MM.1S (cell line): ENCODE measurements around the gene STX4.

Source experiments
- DNase-seq: peaks from one replicate; pipeline ENCODE4 v3.0.0-alpha.2; 2015
- H2AFZ ChIP-seq: fragments of 300-600 bp; sonication (generic); 2 replicates; pipeline ENCODE4 v1.6.0; 2016; ENCODE audit warnings: antibody characterized with exemption, low read length
- H3F3A ChIP-seq: fragments of 300-600 bp; sonication (generic); 2 replicates; pipeline ENCODE4 v1.6.1; 2016; ENCODE audit warnings: mild to moderate bottlenecking, antibody characterized with exemption, low read length, moderate library complexity, mixed read lengths; ENCODE audit not compliant: insufficient read depth
- H3K27ac ChIP-seq: fragments of 300-600 bp; sonication (generic); 2 replicates; pipeline ENCODE4 v1.5.1; 2016; ENCODE audit warnings: mild to moderate bottlenecking, low read length
- H3K27me3 ChIP-seq: fragments of 300-600 bp; sonication (generic); replicated peaks from 2 replicates; pipeline ENCODE4 v1.6.0; 2016; ENCODE audit warnings: low read length; ENCODE audit not compliant: insufficient read depth
- H3K36me3 ChIP-seq: fragments of 300-600 bp; sonication (generic); replicated peaks from 2 replicates; pipeline ENCODE4 v1.6.1; 2016; ENCODE audit warnings: mild to moderate bottlenecking, low read length, mixed read lengths; ENCODE audit not compliant: insufficient read depth
- H3K4me1 ChIP-seq: fragments of 300-600 bp; sonication (generic); 2 replicates; pipeline ENCODE4 v1.6.1; 2016; ENCODE audit warnings: low read length, mixed read lengths
- H3K4me2 ChIP-seq: fragments of 300-600 bp; sonication (generic); 2 replicates; pipeline ENCODE4 v1.6.0; 2016; ENCODE audit warnings: low read depth, low read length
- H3K4me3 ChIP-seq: fragments of 300-600 bp; sonication (generic); 2 replicates; pipeline ENCODE4 v1.5.1; 2016; ENCODE audit warnings: low read length, mixed read lengths
- H3K79me2 ChIP-seq: fragments of 300-600 bp; sonication (generic); 2 replicates; pipeline ENCODE4 v1.6.1; 2016; ENCODE audit warnings: mixed run types, low read length, mixed read lengths
- H3K9ac ChIP-seq: fragments of 300-600 bp; sonication (generic); 2 replicates; pipeline ENCODE4 v1.6.1; 2016; ENCODE audit warnings: low read length, mixed read lengths
- H3K9me2 ChIP-seq: fragments of 300-600 bp; sonication (generic); replicated peaks from 2 replicates; pipeline ENCODE4 v1.6.1; 2016; ENCODE audit warnings: mild to moderate bottlenecking, low read length, mixed read lengths; ENCODE audit not compliant: insufficient read depth
- H3K9me3 ChIP-seq: fragments of 300-600 bp; sonication (generic); replicated peaks from 2 replicates; pipeline ENCODE4 v1.6.1; 2016; ENCODE audit warnings: mild to moderate bottlenecking, low read length, mixed read lengths; ENCODE audit not compliant: insufficient read depth
- H4K20me1 ChIP-seq: fragments of 300-600 bp; sonication (generic); 2 replicates; pipeline ENCODE4 v1.6.1; 2016; ENCODE audit warnings: mild to moderate bottlenecking, low read length, moderate library complexity, mixed read lengths; ENCODE audit not compliant: insufficient read depth
- CTCF ChIP-seq: fragments of 300-600 bp; sonication (generic); IDR thresholded peaks from 2 replicates; pipeline ENCODE4 v1.5.1; 2016; ENCODE audit warnings: antibody characterized with exemption, low read length, mixed read lengths
- EZH2 ChIP-seq: fragments of 300-600 bp; sonication (generic); optimal IDR thresholded peaks from 2 replicates; pipeline ENCODE3; 2017; ENCODE audit warnings: low read depth, mild to moderate bottlenecking, antibody characterized with exemption, low read length, mixed read lengths
- EZH2phosphoT487 ChIP-seq: fragments of 300-600 bp; sonication (generic); IDR thresholded peaks from 2 replicates; pipeline ENCODE4 v1.6.1; 2018; ENCODE audit warnings: antibody characterized with exemption, low read length

Gene STX4

GRCh38 chr16:31023252-31023602, 10.1 kb upstream of the STX4 start:
- no peak overlapping the region for H3K9ac ChIP-seq
- H3K27ac ChIP-seq, result no peak overlapping the region
- TF ChIP-seq EZH2phosphoT487 (no peak), CTCF (no peak), EZH2 (no peak)

GRCh38 chr16:31023627-31024226, 9.6 kb upstream of the STX4 start:
- Histone ChIP-seq H3K36me3 (no peaks in the 10 kb centered on the region), H3K4me3 (no peak overlapping the region), H3K27ac (no peak overlapping the region), H3K4me1 (peaks cover 5% of the 10 kb centered on the region; the same call in 1 of the 2 replicates), H3F3A (no peaks in the 10 kb centered on the region), H4K20me1 (no peaks in the 10 kb centered on the region), H3K79me2 (no peaks in the 10 kb centered on the region), H2AFZ (no peak overlapping the region), H3K9me2 (no peaks in the 10 kb centered on the region), H3K9me3 (no peaks in the 10 kb centered on the region), H3K9ac (no peak overlapping the region), H3K4me2 (no peak overlapping the region), H3K27me3 (no peaks in the 10 kb centered on the region)
- no peak for DNase-seq
- no peak for TF ChIP-seq CTCF
- TF ChIP-seq EZH2, result no peak
- no peak for TF ChIP-seq EZH2phosphoT487

More at GRCh38 chr16:31023252-31023602, 10.1 kb upstream of the STX4 start:
- no peaks in the 10 kb centered on the region for H3K9me2 ChIP-seq
- no peaks in the 10 kb centered on the region for H3K9me3 ChIP-seq
- peaks cover 5% of the 10 kb centered on the region; the same call in 1 of the 2 replicates for H3K4me1 ChIP-seq
- no peak overlapping the region for H3K4me2 ChIP-seq
- no peaks in the 10 kb centered on the region for H3K79me2 ChIP-seq
- no peaks in the 10 kb centered on the region for H3K27me3 ChIP-seq
- H3K36me3 ChIP-seq, result no peaks in the 10 kb centered on the region
- DNase-seq, result no peak
- H3K4me3 ChIP-seq, result no peak overlapping the region
- H3F3A ChIP-seq, result no peaks in the 10 kb centered on the region
- H2AFZ ChIP-seq, result no peak overlapping the region
- no peaks in the 10 kb centered on the region for H4K20me1 ChIP-seq

- Histone ChIP-seq H3K4me3 (no peak overlapping the region), H2AFZ (no peak overlapping the region), H3K79me2 (no peaks in the 10 kb centered on the region), H3K9me3 (no peaks in the 10 kb centered on the region), H3K27ac (no peak overlapping the region), H3K9ac (no peak overlapping the region), H3K36me3 (no peaks in the 10 kb centered on the region), H3F3A (no peaks in the 10 kb centered on the region), H3K27me3 (no peaks in the 10 kb centered on the region), H3K9me2 (no peaks in the 10 kb centered on the region), H3K4me1 (peaks cover 5% of the 10 kb centered on the region; the same call in 1 of the 2 replicates), H4K20me1 (no peaks in the 10 kb centered on the region), H3K4me2 (no peak overlapping the region)
- DNase-seq, result no peak
- TF ChIP-seq EZH2 (no peak), CTCF (no peak), EZH2phosphoT487 (no peak)
Observed at GRCh38 chr16:31025339-31025738, 8.0 kb upstream of the STX4 start.
